NT2/D1 (cell line): ENCODE data around the gene SLFN14.
"Not testable (repeated sequence)": the region's sequence is repeated elsewhere in the genome, so short reads cannot be mapped to it uniquely, and the experiment has no call there.

Experiments
- DNase-seq: peaks from one replicate; pipeline ENCODE4 v3.0.0-alpha.2; 2011; ENCODE audit warnings: low read depth, low spot score
- H3K27me3 ChIP-seq: 2 replicates; pipeline ENCODE4 v1.6.0; 2011; ENCODE audit warnings: mild to moderate bottlenecking; ENCODE audit not compliant: insufficient read length, insufficient read depth
- H3K36me3 ChIP-seq: 2 replicates; pipeline ENCODE4 v1.6.1; 2011; ENCODE audit warnings: mild to moderate bottlenecking, low read length, mixed read lengths; ENCODE audit not compliant: insufficient read depth, insufficient read length
- H3K4me1 ChIP-seq: 2 replicates; pipeline ENCODE4 v1.5.1; 2011; ENCODE audit not compliant: insufficient read depth, insufficient read length
- H3K4me3 ChIP-seq: 2 replicates; pipeline ENCODE4 v1.5.1; 2011; ENCODE audit warnings: low read depth; ENCODE audit not compliant: insufficient read length
- H3K9ac ChIP-seq: 2 replicates; pipeline ENCODE4 v1.6.0; 2011; ENCODE audit warnings: low read depth; ENCODE audit not compliant: insufficient read length
- H3K9me3 ChIP-seq: 2 replicates; pipeline ENCODE4 v1.5.1; 2011; ENCODE audit warnings: mild to moderate bottlenecking, low read length; ENCODE audit not compliant: insufficient read depth
- SUZ12 ChIP-seq: IDR thresholded peaks from 2 replicates; pipeline ENCODE4 v1.6.1; 2011; ENCODE audit not compliant: insufficient read length, insufficient read depth; ENCODE audit errors: extremely low read depth
- YY1 ChIP-seq: IDR thresholded peaks from 2 replicates; pipeline ENCODE4 v1.6.1; 2011; ENCODE audit not compliant: insufficient read length, insufficient read depth
- ZNF274 ChIP-seq: IDR thresholded peaks from 2 replicates; pipeline ENCODE4 v1.6.1; 2011; ENCODE audit warnings: mild to moderate bottlenecking, low read depth, low read length

SLFN14 gene

DNA sequence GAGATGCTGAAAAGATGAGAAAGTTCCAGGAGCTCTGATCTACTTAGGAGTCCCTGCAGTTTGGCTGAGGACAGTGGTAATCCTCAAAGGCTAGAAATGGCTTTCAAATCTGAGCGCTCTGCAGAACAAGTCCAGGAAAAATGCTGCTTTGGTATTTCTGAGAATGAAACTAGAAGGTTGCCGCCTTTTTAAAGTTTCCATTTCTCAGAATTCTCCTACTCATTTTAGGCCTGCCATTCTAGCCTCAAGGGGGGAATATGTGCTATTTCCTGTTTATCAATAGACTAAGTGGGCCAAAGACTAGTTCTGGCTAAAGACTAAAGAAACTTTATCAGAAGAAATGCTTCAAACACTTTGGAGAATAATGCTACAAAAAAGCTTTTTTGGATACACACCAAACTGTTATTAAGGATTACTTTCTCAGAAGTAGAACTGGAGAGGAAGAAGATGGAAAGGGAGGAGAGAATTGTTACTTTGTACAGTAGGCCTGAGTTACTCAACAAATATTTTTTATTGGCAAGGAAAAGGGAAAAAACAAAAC is 22.9 kb downstream of the SLFN14 start, which contains the start of gene SLFN12L:
Gene SLFN12L (minus strand): TSS at position 78 of the 541 bp plus-strand sequence. CDS start 15,314 bp downstream, outside the sequence.
- TF ChIP-seq ZNF274 (no peak), SUZ12 (no peak), YY1 (no peak)
- Histone ChIP-seq H3K27me3 (no peaks in the 10 kb centered on the region), H3K4me3 (no peak within 1 kb of the TSS), H3K9ac (no peak within 1 kb of the TSS), H3K36me3 (no peaks in the 10 kb centered on the region), H3K4me1 (no peaks in the 10 kb centered on the region), H3K9me3 (no peaks in the 10 kb centered on the region)
- DNase-seq, result no peak

DNA sequence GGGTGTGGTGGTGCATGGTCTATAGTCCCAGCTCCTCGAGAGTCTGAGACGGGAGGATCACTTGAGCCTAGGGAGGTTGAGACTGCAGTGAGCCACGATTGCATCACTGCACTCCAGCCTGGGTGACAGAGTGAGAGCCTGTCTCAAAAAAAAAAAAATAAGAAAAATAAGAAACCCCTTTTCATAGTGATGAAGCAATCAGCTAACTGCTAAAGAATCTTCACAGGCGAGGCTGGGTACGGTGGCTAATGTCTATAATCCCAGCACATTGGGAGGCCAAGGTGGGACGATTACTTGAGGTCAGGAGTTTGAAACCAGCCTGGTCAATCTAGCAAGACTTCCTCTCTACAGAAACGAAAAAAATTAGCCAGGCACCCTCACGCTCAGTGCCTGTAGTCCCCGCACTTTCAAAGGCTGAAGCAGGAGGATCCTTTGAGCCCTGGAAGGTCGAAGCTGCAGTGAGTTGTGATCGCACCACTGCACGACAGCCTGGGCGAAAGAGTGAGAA is 23.9 kb downstream of the SLFN14 start:
- H3K36me3 ChIP-seq, result no peaks in the 10 kb centered on the region
- TF ChIP-seq SUZ12, result no peak
- TF ChIP-seq ZNF274, result no peak
- TF ChIP-seq YY1, result no peak
- H3K9ac ChIP-seq, result no peak overlapping the region
- no peaks in the 10 kb centered on the region for H3K4me1 ChIP-seq
- no peak overlapping the region for H3K4me3 ChIP-seq
- DNase-seq, result no peak
- H3K27me3 ChIP-seq, result no peaks in the 10 kb centered on the region
- no peaks in the 10 kb centered on the region for H3K9me3 ChIP-seq

DNA sequence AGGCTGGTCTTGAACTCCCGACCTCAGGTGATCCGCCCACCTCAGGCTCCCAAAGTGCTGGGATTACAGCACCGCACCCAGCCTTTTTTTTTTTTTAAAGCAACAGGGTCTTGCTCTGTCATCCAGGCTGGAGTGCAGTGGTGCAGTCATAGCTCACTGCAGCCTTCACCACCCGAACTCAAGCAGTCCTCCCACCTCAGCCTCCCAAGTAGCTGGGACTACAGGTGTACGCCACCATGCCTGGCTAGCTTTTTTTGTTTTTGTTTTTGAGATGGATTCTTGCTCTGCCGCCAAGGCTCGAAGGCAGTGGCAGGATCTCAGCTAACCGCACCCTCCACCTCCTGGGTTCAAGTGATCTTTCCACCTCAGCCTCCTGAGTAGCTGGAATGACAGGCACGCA is 25.2 kb downstream of the SLFN14 start:
- not testable (repeated sequence) for H3K9me3 ChIP-seq, DNase-seq, H3K27me3 ChIP-seq, H3K9ac ChIP-seq, H3K36me3 ChIP-seq, H3K4me3 ChIP-seq, H3K4me1 ChIP-seq

GRCh38 chr17:35534576-35535093 is 26.0 kb downstream of the SLFN14 start:
- no peak for DNase-seq
- no peaks in the 10 kb centered on the region for H3K9me3 ChIP-seq
- no peak overlapping the region for H3K4me3 ChIP-seq
- H3K36me3 ChIP-seq, result no peaks in the 10 kb centered on the region
- no peaks in the 10 kb centered on the region for H3K27me3 ChIP-seq
- H3K4me1 ChIP-seq, result no peaks in the 10 kb centered on the region
- TF ChIP-seq ZNF274 (no peak), YY1 (no peak), SUZ12 (no peak)
- no peak overlapping the region for H3K9ac ChIP-seq

DNA sequence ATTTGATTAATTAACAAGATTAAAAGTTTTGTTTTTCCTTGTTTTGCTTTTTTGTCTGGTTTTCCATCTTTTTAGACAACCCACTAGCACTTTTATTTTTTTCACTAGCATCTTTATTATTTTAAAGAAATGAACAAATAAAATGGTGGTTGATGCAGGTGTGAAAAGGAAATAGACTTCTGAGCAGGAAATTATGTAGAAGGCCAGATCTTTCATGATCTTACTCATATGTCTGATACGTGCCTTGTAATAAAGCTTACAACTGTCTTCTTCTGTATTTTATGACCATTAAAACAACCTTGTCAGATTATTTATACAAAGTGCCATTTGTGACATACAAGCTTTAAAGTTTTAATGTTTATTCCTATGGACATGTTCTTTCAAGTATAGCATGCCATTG is 29.5 kb downstream of the SLFN14 start:
- no peaks in the 10 kb centered on the region for H3K27me3 ChIP-seq
- TF ChIP-seq SUZ12, result no peak
- no peak for TF ChIP-seq ZNF274
- no peak for TF ChIP-seq YY1
- no peaks in the 10 kb centered on the region for H3K36me3 ChIP-seq
- H3K4me3 ChIP-seq, result no peak overlapping the region
- DNase-seq, result no peak
- no peak overlapping the region for H3K9ac ChIP-seq
- H3K4me1 ChIP-seq, result no peaks in the 10 kb centered on the region
- H3K9me3 ChIP-seq, result no peaks in the 10 kb centered on the region

- DNase-seq, result no peak
- H3K36me3 ChIP-seq, result no peaks in the 10 kb centered on the region
- H3K4me1 ChIP-seq, result no peaks in the 10 kb centered on the region
- no peaks in the 10 kb centered on the region for H3K27me3 ChIP-seq
- no peak overlapping the region for H3K9ac ChIP-seq
- H3K4me3 ChIP-seq, result no peak overlapping the region
- no peaks in the 10 kb centered on the region for H3K9me3 ChIP-seq
- TF ChIP-seq ZNF274 (no peak), SUZ12 (no peak), YY1 (no peak)
Observed at GRCh38 chr17:35529866-35530265, 30.8 kb downstream of the SLFN14 start.

GRCh38 chr17:35529326-35529725 is 31.3 kb downstream of the SLFN14 start:
- not testable (repeated sequence) for H3K36me3 ChIP-seq, H3K4me3 ChIP-seq, H3K27me3 ChIP-seq, DNase-seq, H3K9ac ChIP-seq, H3K9me3 ChIP-seq, H3K4me1 ChIP-seq

- Histone ChIP-seq H3K4me3 (no peak overlapping the region), H3K4me1 (no peaks in the 10 kb centered on the region), H3K9me3 (no peaks in the 10 kb centered on the region), H3K27me3 (no peaks in the 10 kb centered on the region), H3K36me3 (no peaks in the 10 kb centered on the region), H3K9ac (no peak overlapping the region)
- no peak for DNase-seq
- TF ChIP-seq YY1 (no peak), ZNF274 (no peak), SUZ12 (no peak)
Observed at GRCh38 chr17:35523296-35523695, 37.3 kb downstream of the SLFN14 start.

- H3K9me3 ChIP-seq, H3K4me3 ChIP-seq, H3K4me1 ChIP-seq, DNase-seq, H3K36me3 ChIP-seq, H3K27me3 ChIP-seq, H3K9ac ChIP-seq: not testable (repeated sequence)
Observed at GRCh38 chr17:35521654-35522256, 38.9 kb downstream of the SLFN14 start.
